ENCODE measurements around the gene DUSP19.

DNA sequence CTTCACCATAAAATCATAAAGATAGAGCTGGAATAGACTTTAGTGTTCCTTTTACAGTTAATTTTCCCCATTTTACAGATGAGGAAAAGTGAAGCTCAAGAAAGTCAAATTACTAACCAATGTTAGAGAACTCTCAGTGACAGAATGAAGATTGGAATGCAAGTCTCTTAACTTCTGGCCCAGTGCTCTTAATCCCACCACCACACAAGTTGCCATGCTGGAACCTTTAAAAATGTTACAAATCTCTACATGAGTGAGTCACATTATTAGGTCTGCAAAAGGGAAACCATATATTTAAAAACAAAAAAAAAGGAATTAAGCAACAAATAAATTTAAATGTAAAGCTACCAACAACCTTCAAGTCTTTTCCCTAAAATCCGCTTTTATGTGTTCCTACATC, 43.7 kb upstream of the DUSP19 start:
- TF ChIP-seq, protein P1, sequence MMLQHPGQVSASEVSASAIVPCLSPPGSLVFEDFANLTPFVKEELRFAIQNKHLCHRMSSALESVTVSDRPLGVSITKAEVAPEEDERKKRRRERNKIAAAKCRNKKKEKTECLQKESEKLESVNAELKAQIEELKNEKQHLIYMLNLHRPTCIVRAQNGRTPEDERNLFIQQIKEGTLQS (IDR thresholded peaks at IDR 0.05; ENCODE audit: borderline replicate concordance, extremely low read depth, low read depth, low read length), result no peak
- TF ChIP-seq, protein P2, sequence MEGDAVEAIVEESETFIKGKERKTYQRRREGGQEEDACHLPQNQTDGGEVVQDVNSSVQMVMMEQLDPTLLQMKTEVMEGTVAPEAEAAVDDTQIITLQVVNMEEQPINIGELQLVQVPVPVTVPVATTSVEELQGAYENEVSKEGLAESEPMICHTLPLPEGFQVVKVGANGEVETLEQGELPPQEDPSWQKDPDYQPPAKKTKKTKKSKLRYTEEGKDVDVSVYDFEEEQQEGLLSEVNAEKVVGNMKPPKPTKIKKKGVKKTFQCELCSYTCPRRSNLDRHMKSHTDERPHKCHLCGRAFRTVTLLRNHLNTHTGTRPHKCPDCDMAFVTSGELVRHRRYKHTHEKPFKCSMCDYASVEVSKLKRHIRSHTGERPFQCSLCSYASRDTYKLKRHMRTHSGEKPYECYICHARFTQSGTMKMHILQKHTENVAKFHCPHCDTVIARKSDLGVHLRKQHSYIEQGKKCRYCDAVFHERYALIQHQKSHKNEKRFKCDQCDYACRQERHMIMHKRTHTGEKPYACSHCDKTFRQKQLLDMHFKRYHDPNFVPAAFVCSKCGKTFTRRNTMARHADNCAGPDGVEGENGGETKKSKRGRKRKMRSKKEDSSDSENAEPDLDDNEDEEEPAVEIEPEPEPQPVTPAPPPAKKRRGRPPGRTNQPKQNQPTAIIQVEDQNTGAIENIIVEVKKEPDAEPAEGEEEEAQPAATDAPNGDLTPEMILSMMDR (IDR thresholded peaks at IDR 0.05 in 2 of 3, conservative IDR thresholded peaks at IDR 0.05 in 1 of 3; ENCODE audit: control insufficient read depth in 2 of 3, extremely low read depth in 1 of 3, insufficient read depth in 1 of 3, low read depth in 3 of 3, low read length in 3 of 3), result no peak
- no peak for TF ChIP-seq CBFB (IDR thresholded peaks at IDR 0.05; ENCODE audit: low read depth)
- TF ChIP-seq, protein P3, sequence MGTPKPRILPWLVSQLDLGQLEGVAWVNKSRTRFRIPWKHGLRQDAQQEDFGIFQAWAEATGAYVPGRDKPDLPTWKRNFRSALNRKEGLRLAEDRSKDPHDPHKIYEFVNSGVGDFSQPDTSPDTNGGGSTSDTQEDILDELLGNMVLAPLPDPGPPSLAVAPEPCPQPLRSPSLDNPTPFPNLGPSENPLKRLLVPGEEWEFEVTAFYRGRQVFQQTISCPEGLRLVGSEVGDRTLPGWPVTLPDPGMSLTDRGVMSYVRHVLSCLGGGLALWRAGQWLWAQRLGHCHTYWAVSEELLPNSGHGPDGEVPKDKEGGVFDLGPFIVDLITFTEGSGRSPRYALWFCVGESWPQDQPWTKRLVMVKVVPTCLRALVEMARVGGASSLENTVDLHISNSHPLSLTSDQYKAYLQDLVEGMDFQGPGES (IDR thresholded peaks at IDR 0.05), result no peak
- TF ChIP-seq, protein P4, sequence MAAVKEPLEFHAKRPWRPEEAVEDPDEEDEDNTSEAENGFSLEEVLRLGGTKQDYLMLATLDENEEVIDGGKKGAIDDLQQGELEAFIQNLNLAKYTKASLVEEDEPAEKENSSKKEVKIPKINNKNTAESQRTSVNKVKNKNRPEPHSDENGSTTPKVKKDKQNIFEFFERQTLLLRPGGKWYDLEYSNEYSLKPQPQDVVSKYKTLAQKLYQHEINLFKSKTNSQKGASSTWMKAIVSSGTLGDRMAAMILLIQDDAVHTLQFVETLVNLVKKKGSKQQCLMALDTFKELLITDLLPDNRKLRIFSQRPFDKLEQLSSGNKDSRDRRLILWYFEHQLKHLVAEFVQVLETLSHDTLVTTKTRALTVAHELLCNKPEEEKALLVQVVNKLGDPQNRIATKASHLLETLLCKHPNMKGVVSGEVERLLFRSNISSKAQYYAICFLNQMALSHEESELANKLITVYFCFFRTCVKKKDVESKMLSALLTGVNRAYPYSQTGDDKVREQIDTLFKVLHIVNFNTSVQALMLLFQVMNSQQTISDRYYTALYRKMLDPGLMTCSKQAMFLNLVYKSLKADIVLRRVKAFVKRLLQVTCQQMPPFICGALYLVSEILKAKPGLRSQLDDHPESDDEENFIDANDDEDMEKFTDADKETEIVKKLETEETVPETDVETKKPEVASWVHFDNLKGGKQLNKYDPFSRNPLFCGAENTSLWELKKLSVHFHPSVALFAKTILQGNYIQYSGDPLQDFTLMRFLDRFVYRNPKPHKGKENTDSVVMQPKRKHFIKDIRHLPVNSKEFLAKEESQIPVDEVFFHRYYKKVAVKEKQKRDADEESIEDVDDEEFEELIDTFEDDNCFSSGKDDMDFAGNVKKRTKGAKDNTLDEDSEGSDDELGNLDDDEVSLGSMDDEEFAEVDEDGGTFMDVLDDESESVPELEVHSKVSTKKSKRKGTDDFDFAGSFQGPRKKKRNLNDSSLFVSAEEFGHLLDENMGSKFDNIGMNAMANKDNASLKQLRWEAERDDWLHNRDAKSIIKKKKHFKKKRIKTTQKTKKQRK (IDR thresholded peaks at IDR 0.05; ENCODE audit: low read depth, low read length), result no peak
- TF ChIP-seq BACH1 (IDR thresholded peaks at IDR 0.05; ENCODE audit: borderline replicate concordance), result no peak
- TF ChIP-seq TCF7 (IDR thresholded peaks at IDR 0.05; ENCODE audit: borderline replicate concordance), result no peak
- TF ChIP-seq NR2F1 (conservative IDR thresholded peaks at IDR 0.05), result no peak
- no peak for TF ChIP-seq ZZZ3 (IDR thresholded peaks at IDR 0.05; ENCODE audit: control insufficient read depth, insufficient read length, low read depth)
- TF ChIP-seq, protein P5, sequence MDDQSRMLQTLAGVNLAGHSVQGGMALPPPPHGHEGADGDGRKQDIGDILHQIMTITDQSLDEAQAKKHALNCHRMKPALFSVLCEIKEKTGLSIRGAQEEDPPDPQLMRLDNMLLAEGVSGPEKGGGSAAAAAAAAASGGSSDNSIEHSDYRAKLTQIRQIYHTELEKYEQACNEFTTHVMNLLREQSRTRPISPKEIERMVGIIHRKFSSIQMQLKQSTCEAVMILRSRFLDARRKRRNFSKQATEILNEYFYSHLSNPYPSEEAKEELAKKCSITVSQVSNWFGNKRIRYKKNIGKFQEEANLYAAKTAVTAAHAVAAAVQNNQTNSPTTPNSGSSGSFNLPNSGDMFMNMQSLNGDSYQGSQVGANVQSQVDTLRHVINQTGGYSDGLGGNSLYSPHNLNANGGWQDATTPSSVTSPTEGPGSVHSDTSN (IDR thresholded peaks at IDR 0.05; ENCODE audit: insufficient replicate concordance, low read depth, low read length), result no peak
